ENCODE results near the gene ESAM.

DNA sequence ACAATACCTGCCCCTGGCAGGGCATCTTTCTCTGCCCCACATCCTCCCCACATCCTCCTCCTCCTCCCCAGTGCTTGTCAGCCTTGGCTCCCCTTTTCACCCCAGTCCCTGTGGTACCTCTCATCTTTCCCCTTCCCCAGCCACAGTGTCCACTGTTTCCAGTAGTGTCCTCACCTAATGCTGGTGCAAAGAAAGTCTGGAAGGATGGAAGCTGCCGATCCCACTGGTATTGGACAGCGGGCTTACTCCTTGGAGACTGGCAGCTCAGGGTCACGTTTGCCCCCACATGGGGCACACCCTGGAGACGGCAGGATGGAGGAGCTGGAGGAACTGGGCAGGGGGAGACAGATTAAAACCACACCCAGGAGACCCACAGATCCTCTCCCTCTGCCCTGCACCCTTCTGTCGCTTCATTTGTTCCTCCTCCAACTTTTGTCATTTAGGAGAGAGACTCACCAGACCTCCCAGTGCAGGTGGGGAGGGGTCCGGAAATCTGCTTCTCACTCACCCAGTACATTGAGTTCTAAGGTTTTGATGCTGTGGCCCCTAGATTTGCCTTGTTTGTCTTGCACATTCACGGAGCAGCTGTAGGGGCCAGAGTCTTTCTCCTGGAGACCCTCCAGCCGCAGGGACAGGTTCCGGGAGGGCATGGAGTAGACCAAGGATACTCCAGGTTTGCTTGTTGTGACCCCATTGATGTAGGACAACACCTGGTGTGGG lies 5.9 kb downstream of the ESAM start:
- TF ChIP-seq, protein P1, sequence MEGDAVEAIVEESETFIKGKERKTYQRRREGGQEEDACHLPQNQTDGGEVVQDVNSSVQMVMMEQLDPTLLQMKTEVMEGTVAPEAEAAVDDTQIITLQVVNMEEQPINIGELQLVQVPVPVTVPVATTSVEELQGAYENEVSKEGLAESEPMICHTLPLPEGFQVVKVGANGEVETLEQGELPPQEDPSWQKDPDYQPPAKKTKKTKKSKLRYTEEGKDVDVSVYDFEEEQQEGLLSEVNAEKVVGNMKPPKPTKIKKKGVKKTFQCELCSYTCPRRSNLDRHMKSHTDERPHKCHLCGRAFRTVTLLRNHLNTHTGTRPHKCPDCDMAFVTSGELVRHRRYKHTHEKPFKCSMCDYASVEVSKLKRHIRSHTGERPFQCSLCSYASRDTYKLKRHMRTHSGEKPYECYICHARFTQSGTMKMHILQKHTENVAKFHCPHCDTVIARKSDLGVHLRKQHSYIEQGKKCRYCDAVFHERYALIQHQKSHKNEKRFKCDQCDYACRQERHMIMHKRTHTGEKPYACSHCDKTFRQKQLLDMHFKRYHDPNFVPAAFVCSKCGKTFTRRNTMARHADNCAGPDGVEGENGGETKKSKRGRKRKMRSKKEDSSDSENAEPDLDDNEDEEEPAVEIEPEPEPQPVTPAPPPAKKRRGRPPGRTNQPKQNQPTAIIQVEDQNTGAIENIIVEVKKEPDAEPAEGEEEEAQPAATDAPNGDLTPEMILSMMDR (IDR thresholded peaks at IDR 0.05) = no peak
- TF ChIP-seq POLR2A (IDR thresholded peaks at IDR 0.05) = no peak

Measured in esophagus squamous epithelium (tissue), 4 donors.